NT2/D1 (cell line): Measurements from ENCODE around the gene RAVER1.

Source experiments
- DNase-seq: peaks from one replicate; pipeline ENCODE4 v3.0.0-alpha.2; 2011; ENCODE audit warnings: low read depth, low spot score
- H3K27me3 ChIP-seq: 2 replicates; pipeline ENCODE4 v1.6.0; 2011; ENCODE audit warnings: mild to moderate bottlenecking; ENCODE audit not compliant: insufficient read length, insufficient read depth
- H3K36me3 ChIP-seq: 2 replicates; pipeline ENCODE4 v1.6.1; 2011; ENCODE audit warnings: mild to moderate bottlenecking, low read length, mixed read lengths; ENCODE audit not compliant: insufficient read depth, insufficient read length
- H3K4me1 ChIP-seq: 2 replicates; pipeline ENCODE4 v1.5.1; 2011; ENCODE audit not compliant: insufficient read depth, insufficient read length
- H3K4me3 ChIP-seq: 2 replicates; pipeline ENCODE4 v1.5.1; 2011; ENCODE audit warnings: low read depth; ENCODE audit not compliant: insufficient read length
- H3K9ac ChIP-seq: 2 replicates; pipeline ENCODE4 v1.6.0; 2011; ENCODE audit warnings: low read depth; ENCODE audit not compliant: insufficient read length
- H3K9me3 ChIP-seq: 2 replicates; pipeline ENCODE4 v1.5.1; 2011; ENCODE audit warnings: mild to moderate bottlenecking, low read length; ENCODE audit not compliant: insufficient read depth
- SUZ12 ChIP-seq: IDR thresholded peaks from 2 replicates; pipeline ENCODE4 v1.6.1; 2011; ENCODE audit not compliant: insufficient read length, insufficient read depth; ENCODE audit errors: extremely low read depth
- YY1 ChIP-seq: IDR thresholded peaks from 2 replicates; pipeline ENCODE4 v1.6.1; 2011; ENCODE audit not compliant: insufficient read length, insufficient read depth
- ZNF274 ChIP-seq: IDR thresholded peaks from 2 replicates; pipeline ENCODE4 v1.6.1; 2011; ENCODE audit warnings: mild to moderate bottlenecking, low read depth, low read length

Gene RAVER1

DNA sequence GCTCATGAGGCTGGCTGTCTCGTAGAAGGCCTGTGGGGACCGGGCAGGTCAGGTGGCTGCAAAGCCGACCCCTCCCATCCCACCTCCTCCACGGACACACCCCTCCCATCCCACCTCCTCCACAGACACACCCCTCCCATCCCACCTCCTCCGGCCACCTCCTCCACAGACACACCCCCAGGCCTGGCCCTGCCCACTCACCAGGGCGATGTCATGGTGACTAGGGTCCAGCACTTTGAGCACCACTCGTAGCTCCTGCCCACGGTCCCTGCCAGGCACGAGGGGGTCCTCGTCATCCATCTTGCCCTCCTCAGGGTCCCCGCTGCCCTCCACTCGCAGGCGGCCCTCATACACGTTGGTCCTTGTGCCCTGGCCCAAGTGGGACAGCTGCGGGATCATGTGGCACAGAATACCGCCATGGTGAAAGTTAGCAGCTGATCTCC, 28.3 kb upstream of the RAVER1 start:
- H3K36me3 ChIP-seq: peaks cover 83% of the 10 kb centered on the region
- H3K27me3 ChIP-seq: no peaks in the 10 kb centered on the region
- H3K4me1 ChIP-seq: peaks cover 2% of the 10 kb centered on the region
- no peak overlapping the region for H3K4me3 ChIP-seq
- no peak for TF ChIP-seq YY1
- TF ChIP-seq SUZ12: no peak
- TF ChIP-seq ZNF274: no peak
- no peak for DNase-seq
- H3K9me3 ChIP-seq: peaks cover 9% of the 10 kb centered on the region; the same call in 1 of the 2 replicates
- no peak overlapping the region for H3K9ac ChIP-seq

DNA sequence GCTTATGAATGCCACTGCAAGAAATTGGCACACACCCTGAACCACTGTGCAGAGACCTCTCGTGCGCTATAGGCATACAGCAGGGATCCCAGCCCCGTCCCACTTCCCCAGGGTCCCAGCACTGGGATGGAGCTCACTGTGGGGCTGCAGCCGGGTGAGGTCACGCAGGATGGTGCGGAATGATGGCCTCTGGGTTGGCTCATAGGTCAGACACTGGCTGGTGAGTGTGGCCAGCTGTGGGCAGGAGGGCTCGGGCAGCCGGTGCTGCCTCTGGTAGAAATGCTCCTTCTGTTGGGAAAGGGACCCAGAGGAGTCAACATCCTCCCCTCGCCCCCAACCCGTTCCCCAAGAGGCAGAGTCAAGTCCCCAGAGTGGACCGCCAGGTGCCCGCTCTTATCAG, 23.1 kb upstream of the RAVER1 start:
- Histone ChIP-seq H3K4me3 (no peak overlapping the region), H3K9me3 (no peaks in the 10 kb centered on the region), H3K27me3 (no peaks in the 10 kb centered on the region), H3K4me1 (peaks cover 6% of the 10 kb centered on the region), H3K9ac (no peak overlapping the region), H3K36me3 (peaks cover 64% of the 10 kb centered on the region)
- no peak for DNase-seq
- TF ChIP-seq SUZ12 (no peak), ZNF274 (no peak), YY1 (no peak)

DNA sequence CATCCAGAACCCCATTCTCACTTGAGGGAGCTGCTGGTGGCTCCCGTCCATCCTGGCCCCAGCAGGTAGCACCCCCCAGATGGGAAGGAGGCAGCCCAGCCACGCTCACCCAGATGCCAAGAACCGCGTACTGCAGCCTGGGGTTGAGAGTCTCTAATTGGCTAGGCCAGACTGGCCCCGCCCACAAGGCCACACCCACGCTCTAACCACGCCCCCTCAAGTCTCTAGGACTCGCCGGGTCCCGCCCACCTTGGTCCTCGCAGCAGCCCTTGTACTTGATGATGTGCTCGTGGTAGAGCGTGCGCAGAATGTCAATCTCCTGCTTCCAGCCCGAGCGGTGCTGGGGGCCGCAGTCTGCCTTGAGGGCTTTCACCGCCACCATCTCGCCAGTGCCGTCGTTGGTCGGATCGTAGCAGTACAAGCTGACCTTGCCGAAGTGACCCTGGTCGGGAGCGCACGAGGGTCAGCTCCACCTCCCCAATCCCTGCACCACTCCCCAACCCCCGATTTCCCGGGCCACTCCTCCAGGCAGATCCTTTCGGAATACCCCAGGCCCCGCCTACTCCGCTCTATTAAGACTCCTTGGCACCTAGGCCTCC, 20.6 kb upstream of the RAVER1 start:
- no peaks in the 10 kb centered on the region for H3K27me3 ChIP-seq
- H3K4me1 ChIP-seq: peaks cover 6% of the 10 kb centered on the region
- H3K36me3 ChIP-seq: peaks cover 63% of the 10 kb centered on the region
- H3K9me3 ChIP-seq: no peaks in the 10 kb centered on the region
- H3K4me3 ChIP-seq: peak overlapping the region; percentile 46
- H3K9ac ChIP-seq: peak overlapping the region; percentile 83
- TF ChIP-seq YY1 (no peak), SUZ12 (no peak), ZNF274 (no peak)
- peak; percentile 89 for DNase-seq

GRCh38 chr19:10352764-10353671, 19.7 kb upstream of the RAVER1 start:
- TF ChIP-seq SUZ12 (no peak), ZNF274 (no peak), YY1 (no peak)
- H3K4me3 ChIP-seq: peak overlapping the region; percentile 46
- peaks cover 6% of the 10 kb centered on the region for H3K4me1 ChIP-seq
- peaks cover 57% of the 10 kb centered on the region for H3K36me3 ChIP-seq
- peak; percentile 57 for DNase-seq
- H3K27me3 ChIP-seq: no peaks in the 10 kb centered on the region
- H3K9me3 ChIP-seq: no peaks in the 10 kb centered on the region
- peak overlapping the region; percentile 83 for H3K9ac ChIP-seq

- DNase-seq: no peak
- Histone ChIP-seq H3K4me1 (no peaks in the 10 kb centered on the region), H3K36me3 (peaks cover 18% of the 10 kb centered on the region), H3K9ac (no peak overlapping the region), H3K9me3 (no peaks in the 10 kb centered on the region), H3K4me3 (no peak overlapping the region), H3K27me3 (no peaks in the 10 kb centered on the region)
- no peak for TF ChIP-seq YY1
- TF ChIP-seq SUZ12: no peak
- no peak for TF ChIP-seq ZNF274
These were observed 13.2 kb upstream of the RAVER1 start for GRCh38 chr19:10346509-10346908.

- H3K4me3 ChIP-seq: no peak overlapping the region
- no peak for TF ChIP-seq SUZ12
- TF ChIP-seq YY1: no peak
- TF ChIP-seq ZNF274: no peak
- H3K9ac ChIP-seq: no peak overlapping the region
- H3K4me1 ChIP-seq: no peaks in the 10 kb centered on the region
- H3K9me3 ChIP-seq: no peaks in the 10 kb centered on the region
- peaks cover 3% of the 10 kb centered on the region for H3K36me3 ChIP-seq
- H3K27me3 ChIP-seq: no peaks in the 10 kb centered on the region
- DNase-seq: no peak
These were observed 11.5 kb upstream of the RAVER1 start for GRCh38 chr19:10344780-10345179.

DNA sequence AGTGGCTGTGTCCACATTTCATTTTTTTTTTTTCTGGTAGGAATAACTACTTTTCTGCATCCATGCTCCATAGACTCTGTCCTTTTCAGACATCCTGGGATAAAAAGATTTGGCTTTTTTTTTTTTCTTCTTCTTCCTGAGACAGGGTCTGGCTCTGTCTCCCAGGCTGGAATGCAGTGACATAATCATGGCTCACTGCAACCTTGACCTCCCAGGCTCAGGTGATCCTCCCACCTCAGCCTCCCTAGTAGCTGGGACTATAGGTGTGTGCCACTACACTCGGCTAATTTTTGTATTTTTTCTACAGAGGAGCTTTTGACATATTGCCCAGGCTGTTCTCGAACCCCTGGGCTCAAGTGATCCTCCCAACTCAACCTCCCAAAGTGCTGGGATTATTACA, 10.2 kb upstream of the RAVER1 start:
- Histone ChIP-seq H3K4me1 (peaks cover 7% of the 10 kb centered on the region), H3K36me3 (no peaks in the 10 kb centered on the region), H3K9ac (no peak overlapping the region), H3K4me3 (no peak overlapping the region), H3K9me3 (no peaks in the 10 kb centered on the region), H3K27me3 (no peaks in the 10 kb centered on the region)
- no peak for TF ChIP-seq ZNF274
- TF ChIP-seq YY1: no peak
- no peak for TF ChIP-seq SUZ12
- no peak for DNase-seq
